HG03342 (cell line): ENCODE results near the gene NCKIPSD.

Experiments
- ATAC-seq: cut with Tn5 transposase; IDR thresholded peaks from one replicate; pipeline ENCODE4 v1.9.1; 2021; ENCODE audit warnings: mild to moderate bottlenecking, moderate library complexity; ENCODE audit not compliant: unreplicated experiment

Gene NCKIPSD

GRCh38 chr3:48679411-48680391, 6.0 kb downstream of the NCKIPSD start:
- ATAC-seq = no peak

- no peak for ATAC-seq
Measured at GRCh38 chr3:48678566-48679380, 6.9 kb downstream of the NCKIPSD start.

GRCh38 chr3:48678056-48678455, 7.7 kb downstream of the NCKIPSD start:
- ATAC-seq = no peak

- ATAC-seq = no peak
Measured at GRCh38 chr3:48674505-48674904, 11.2 kb downstream of the NCKIPSD start.

- no peak for ATAC-seq
Measured at GRCh38 chr3:48672522-48672921, 13.2 kb downstream of the NCKIPSD start.

- no peak for ATAC-seq
Measured at GRCh38 chr3:48664929-48665328, 20.8 kb downstream of the NCKIPSD start.

- no peak for ATAC-seq
Measured at GRCh38 chr3:48664313-48664644, 21.4 kb downstream of the NCKIPSD start.

- peak; percentile 83 for ATAC-seq
Measured at GRCh38 chr3:48663489-48664312, 22.0 kb downstream of the NCKIPSD start.

- no peak for ATAC-seq
Measured at GRCh38 chr3:48662753-48663488, 22.8 kb downstream of the NCKIPSD start, which contains the start of gene CELSR3. TSS of gene CELSR3 (minus strand) at chr3:48662886. CDS start at chr3:48662634, 252 bp downstream.

- ATAC-seq = no peak
Measured at GRCh38 chr3:48662145-48662752, 23.5 kb downstream of the NCKIPSD start.

GRCh38 chr3:48661501-48662144, 24.1 kb downstream of the NCKIPSD start:
- ATAC-seq = no peak

GRCh38 chr3:48660800-48661400, 24.8 kb downstream of the NCKIPSD start:
- no peak for ATAC-seq

- ATAC-seq = no peak
Measured at GRCh38 chr3:48656841-48657281, 28.9 kb downstream of the NCKIPSD start.

- peak; percentile 57 for ATAC-seq
Measured at GRCh38 chr3:48656061-48656840, 29.5 kb downstream of the NCKIPSD start.

GRCh38 chr3:48655606-48656005, 30.1 kb downstream of the NCKIPSD start:
- ATAC-seq = no peak

GRCh38 chr3:48655063-48655462, 30.7 kb downstream of the NCKIPSD start:
- ATAC-seq = no peak

GRCh38 chr3:48652923-48653715, 32.6 kb downstream of the NCKIPSD start:
- ATAC-seq = no peak
